ENCODE measurements around the gene PRSS23. TPM values are rescaled to one million over a fixed set of nuclear protein-coding genes. Genes with fewer than 3 reads are reported as not detected.
"Not testable (repeated sequence)": the region's sequence is repeated elsewhere in the genome, so short reads cannot be mapped to it uniquely, and the experiment has no call there.

PRSS23 gene
- total RNA-seq, 1 experiment from 2014 or later: 9.8 TPM

- TF ChIP-seq CTCF (IDR thresholded peaks at IDR 0.05; ENCODE audit: unreplicated experiment): no peak
- no peaks in the 10 kb centered on the region for H3K27me3 Mint-ChIP-seq (ENCODE audit: insufficient read depth, unreplicated experiment)
- intact Hi-C loops (cut with micrococcal nuclease): no loop called here
- H3K36me3 Mint-ChIP-seq (ENCODE audit: insufficient read depth, unreplicated experiment): no peaks in the 10 kb centered on the region
- H3K27ac Mint-ChIP-seq (ENCODE audit: low read depth, unreplicated experiment): no peak overlapping the region
- no peak overlapping the region for H3K4me3 Mint-ChIP-seq (ENCODE audit: unreplicated experiment)
- H3K9me3 Mint-ChIP-seq (ENCODE audit: unreplicated experiment): no peaks in the 10 kb centered on the region
- CTCF ChIA-PET: interaction anchor here (0.6 to 0.9 kb wide), 3 partner anchors 13 to 180 kb away, joined by 3 read pairs; no protein-coding TSS in a partner anchor
- POLR2A ChIA-PET: no interaction called here
- DNase-seq (ENCODE audit: unreplicated experiment): no peak
- no peaks in the 10 kb centered on the region for H3K4me1 Mint-ChIP-seq (ENCODE audit: insufficient read depth, unreplicated experiment)
- BruUV-seq (replicated peaks): no TSS peak
Measured at GRCh38 chr11:86765878-86766277, 34.5 kb upstream of the PRSS23 start.

GRCh38 chr11:86769219-86769618, 31.1 kb upstream of the PRSS23 start:
- H3K36me3 Mint-ChIP-seq (ENCODE audit: insufficient read depth, unreplicated experiment): no peaks in the 10 kb centered on the region
- ChIA-PET POLR2A (interaction anchor here (0.6 kb wide), 1 partner anchor 25 kb away, joined by 3 read pairs; no protein-coding TSS in a partner anchor), CTCF (interaction anchor here (0.6 kb wide), 1 partner anchor 47 kb away, joined by 3 read pairs; no protein-coding TSS in a partner anchor)
- BruUV-seq (replicated peaks): no TSS peak
- intact Hi-C loops (cut with micrococcal nuclease): no loop called here
- H3K27ac Mint-ChIP-seq (ENCODE audit: low read depth, unreplicated experiment): no peak overlapping the region
- no peak for TF ChIP-seq CTCF (IDR thresholded peaks at IDR 0.05; ENCODE audit: unreplicated experiment)
- no peak overlapping the region for H3K4me3 Mint-ChIP-seq (ENCODE audit: unreplicated experiment)
- no peaks in the 10 kb centered on the region for H3K9me3 Mint-ChIP-seq (ENCODE audit: unreplicated experiment)
- H3K27me3 Mint-ChIP-seq (ENCODE audit: insufficient read depth, unreplicated experiment): no peaks in the 10 kb centered on the region
- no peak for DNase-seq (ENCODE audit: unreplicated experiment)
- no peaks in the 10 kb centered on the region for H3K4me1 Mint-ChIP-seq (ENCODE audit: insufficient read depth, unreplicated experiment)

- H3K27ac Mint-ChIP-seq (ENCODE audit: low read depth, unreplicated experiment); BruUV-seq (replicated peaks); H3K4me1 Mint-ChIP-seq (ENCODE audit: insufficient read depth, unreplicated experiment); H3K27me3 Mint-ChIP-seq (ENCODE audit: insufficient read depth, unreplicated experiment); H3K36me3 Mint-ChIP-seq (ENCODE audit: insufficient read depth, unreplicated experiment); CTCF ChIA-PET; H3K9me3 Mint-ChIP-seq (ENCODE audit: unreplicated experiment); intact Hi-C loops (cut with micrococcal nuclease); POLR2A ChIA-PET; H3K4me3 Mint-ChIP-seq (ENCODE audit: unreplicated experiment); DNase-seq (ENCODE audit: unreplicated experiment): not testable (repeated sequence)
Measured at GRCh38 chr11:86770473-86771027, 29.8 kb upstream of the PRSS23 start.

- Mint-ChIP-seq H3K4me1 (ENCODE audit: insufficient read depth, unreplicated experiment) (no peaks in the 10 kb centered on the region), H3K27ac (ENCODE audit: low read depth, unreplicated experiment) (no peak overlapping the region), H3K4me3 (ENCODE audit: unreplicated experiment) (no peak overlapping the region), H3K36me3 (ENCODE audit: insufficient read depth, unreplicated experiment) (no peaks in the 10 kb centered on the region), H3K9me3 (ENCODE audit: unreplicated experiment) (no peaks in the 10 kb centered on the region), H3K27me3 (ENCODE audit: insufficient read depth, unreplicated experiment) (no peaks in the 10 kb centered on the region)
- POLR2A ChIA-PET: no interaction called here
- CTCF ChIA-PET: interaction anchor here (0.7 kb wide), 1 partner anchor 25 kb away, joined by 3 read pairs; no protein-coding TSS in a partner anchor
- no peak for TF ChIP-seq CTCF (IDR thresholded peaks at IDR 0.05; ENCODE audit: unreplicated experiment)
- intact Hi-C loops (cut with micrococcal nuclease): no loop called here
- no TSS peak for BruUV-seq (replicated peaks)
- no peak for DNase-seq (ENCODE audit: unreplicated experiment)
Measured at GRCh38 chr11:86772999-86773398, 27.3 kb upstream of the PRSS23 start.

Data from MCF 10A (cell line).